GM12872 (cell line): ENCODE data around the gene CAMK2A.
A peak's percentile ranks its signal among the peaks of the same experiment; 100 is the strongest.

ENCODE experiments used
- CTCF ChIP-seq: IDR thresholded peaks from 3 replicates; pipeline ENCODE4 v1.5.1; 2011; ENCODE audit warnings: low read depth, mild to moderate bottlenecking, low read length, moderate library complexity; ENCODE audit not compliant: insufficient read depth

Gene CAMK2A

GRCh38 chr5:150291388-150292385 is 2.1 kb upstream of the CAMK2A start:
- no peak for TF ChIP-seq CTCF

DNA sequence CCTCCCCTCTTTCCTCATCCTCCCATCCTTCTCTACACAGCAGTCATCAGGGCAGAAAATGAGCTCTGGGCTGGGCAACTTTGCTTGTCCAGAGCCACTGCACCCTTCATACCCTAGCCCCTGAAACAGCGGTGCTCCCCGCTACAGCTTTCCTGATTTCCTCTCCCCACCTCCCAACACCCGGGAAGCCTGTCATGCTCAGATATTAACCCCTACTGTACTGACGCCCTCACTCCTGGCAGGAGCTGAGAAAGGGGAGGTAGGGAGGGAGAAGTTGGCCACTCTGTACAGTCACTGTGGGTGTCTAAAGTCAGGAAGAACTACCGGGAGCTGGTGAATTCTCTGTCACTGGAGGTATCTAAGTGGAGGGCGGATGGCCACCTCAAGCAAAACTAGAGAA is 782 bp downstream of the CAMK2A start:
- no peak for TF ChIP-seq CTCF

- no peak for TF ChIP-seq CTCF
Observed at GRCh38 chr5:150288361-150288760, 1.2 kb downstream of the CAMK2A start.

DNA sequence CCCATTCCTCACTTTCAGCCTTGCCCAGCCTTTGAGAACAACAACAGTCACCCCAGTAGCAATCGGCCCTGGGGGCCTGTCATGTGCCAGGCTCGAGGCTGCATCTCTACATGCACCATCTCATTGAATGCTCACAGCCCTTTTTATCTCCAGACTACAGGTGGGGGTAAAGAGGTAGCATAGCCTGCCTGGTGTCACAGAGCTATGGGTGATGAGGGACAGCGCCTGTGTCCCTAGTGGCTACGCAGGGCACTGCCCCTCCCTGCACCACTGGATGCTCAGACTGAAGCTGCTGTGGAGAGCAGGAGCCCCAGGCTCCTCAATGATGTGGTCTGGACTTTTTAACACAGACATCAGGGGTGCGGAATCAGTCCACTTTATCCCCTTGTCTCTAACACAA is 2.8 kb downstream of the CAMK2A start:
- peak; percentile 63 for TF ChIP-seq CTCF

DNA sequence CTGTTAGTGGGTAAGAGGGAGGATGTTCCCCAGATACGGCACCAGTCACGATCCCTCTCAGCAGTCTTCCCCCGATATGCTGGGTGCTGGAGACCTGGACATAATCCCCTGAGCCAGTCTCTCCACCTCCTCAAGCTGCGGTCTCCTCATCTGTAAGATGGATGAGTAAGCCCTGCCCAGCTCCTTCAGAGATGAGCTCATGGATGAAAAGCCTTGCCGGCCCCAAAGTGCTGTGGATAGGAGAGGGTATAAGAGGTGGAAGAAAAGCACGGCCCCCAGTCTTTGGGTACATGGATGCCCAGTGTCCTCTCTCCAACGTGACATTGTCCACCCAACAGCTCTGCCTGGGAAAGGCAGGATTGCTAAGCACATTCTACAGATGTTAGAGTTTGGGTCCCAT is 4.5 kb downstream of the CAMK2A start:
- no peak for TF ChIP-seq CTCF

GRCh38 chr5:150284311-150284710 is 5.3 kb downstream of the CAMK2A start:
- no peak for TF ChIP-seq CTCF

DNA sequence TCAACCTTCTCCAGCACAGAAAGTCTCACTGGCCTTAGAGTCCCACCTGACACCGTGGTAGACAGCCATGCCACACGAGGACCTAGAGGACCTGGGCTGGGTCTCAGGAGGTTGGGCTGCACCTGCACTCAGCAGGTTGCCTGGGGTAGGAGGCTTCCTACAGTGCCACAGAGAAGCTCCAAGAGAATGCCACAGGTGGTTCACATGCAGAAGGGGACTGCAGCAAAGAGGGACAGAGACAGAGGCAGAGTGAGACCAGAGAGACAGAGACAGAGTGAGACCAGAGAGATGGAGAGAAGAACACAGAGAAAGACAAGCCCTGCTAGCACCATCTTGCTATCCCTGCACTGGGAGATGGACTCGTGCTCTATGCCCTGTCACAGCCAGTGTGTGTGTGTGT is 5.7 kb downstream of the CAMK2A start:
- TF ChIP-seq CTCF: no peak
